MG63 (cell line): Measurements from ENCODE around the gene MRGPRG. TPM values are rescaled to one million over a fixed set of nuclear protein-coding genes. Genes with fewer than 3 reads are reported as not detected.

Source experiments
- DNase-seq: peaks from one replicate; pipeline ENCODE4 v3.0.0-alpha.2; 2020
- H3K27me3 ChIP-seq: fragments of 250-450 bp; sonication (Bioruptor Pico); 2 replicates; pipeline ENCODE4 v1.5.1; 2020; ENCODE audit warnings: mild to moderate bottlenecking, moderate library complexity
- H3K36me3 ChIP-seq: fragments of 250-450 bp; sonication (Bioruptor Pico); 2 replicates; pipeline ENCODE4 v1.5.1; 2020; ENCODE audit warnings: mild to moderate bottlenecking, moderate library complexity
- H3K4me3 ChIP-seq: fragments of 250-450 bp; sonication (Bioruptor Pico); 2 replicates; pipeline ENCODE4 v1.5.1; 2020; ENCODE audit warnings: mild to moderate bottlenecking, moderate library complexity
- H3K9me3 ChIP-seq: fragments of 250-450 bp; sonication (Bioruptor Pico); 2 replicates; pipeline ENCODE4 v1.5.1; 2020; ENCODE audit warnings: mild to moderate bottlenecking, moderate library complexity
- total RNA-seq: library from RNA; depleted of rRNA; stranded (reverse); fragments of >200 nt; shearing (Covaris generic); gene quantifications from 2 replicates; pipeline ENCODE4 v1.2.3, GENCODE V29; 2014; ENCODE audit warnings: low replicate concordance

Gene MRGPRG
- total RNA-seq, 1 experiment from 2014 or later = not detected

DNA sequence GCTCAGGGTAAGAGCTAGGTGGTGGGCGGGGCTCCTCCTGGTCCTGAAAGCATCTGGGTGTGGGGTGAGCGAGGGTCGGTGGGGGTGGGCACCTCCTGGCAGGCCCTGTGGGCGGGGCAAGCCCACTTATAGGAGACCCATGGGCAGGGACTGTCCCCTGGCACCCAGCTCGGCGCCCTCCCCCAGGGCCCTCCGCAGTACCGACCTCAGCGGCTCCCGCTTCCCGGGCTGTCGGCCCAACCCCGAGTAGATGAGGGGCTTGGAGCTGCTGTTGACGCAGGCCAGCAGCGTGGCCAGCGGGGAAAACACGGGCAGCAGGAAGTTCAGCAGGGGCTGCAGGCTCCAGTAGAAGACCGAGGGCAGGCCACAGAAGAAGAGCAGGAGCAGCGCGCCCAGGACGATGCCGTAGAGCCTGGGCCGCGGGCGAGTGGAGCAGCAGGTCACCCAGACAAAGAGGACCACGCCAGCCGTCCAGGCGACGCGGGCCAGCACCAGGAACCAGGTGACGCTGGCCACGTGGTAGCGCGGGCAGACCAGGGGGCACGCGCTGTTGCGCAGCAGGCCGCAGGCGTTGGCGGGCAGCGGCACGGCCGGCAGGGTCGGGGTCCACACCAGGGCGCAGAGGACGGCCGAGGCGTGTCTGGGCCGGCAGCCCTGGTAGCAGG is 663 bp downstream of the MRGPRG start:
- Histone ChIP-seq H3K27me3 (no peaks in the 10 kb centered on the region), H3K36me3 (no peaks in the 10 kb centered on the region)

DNA sequence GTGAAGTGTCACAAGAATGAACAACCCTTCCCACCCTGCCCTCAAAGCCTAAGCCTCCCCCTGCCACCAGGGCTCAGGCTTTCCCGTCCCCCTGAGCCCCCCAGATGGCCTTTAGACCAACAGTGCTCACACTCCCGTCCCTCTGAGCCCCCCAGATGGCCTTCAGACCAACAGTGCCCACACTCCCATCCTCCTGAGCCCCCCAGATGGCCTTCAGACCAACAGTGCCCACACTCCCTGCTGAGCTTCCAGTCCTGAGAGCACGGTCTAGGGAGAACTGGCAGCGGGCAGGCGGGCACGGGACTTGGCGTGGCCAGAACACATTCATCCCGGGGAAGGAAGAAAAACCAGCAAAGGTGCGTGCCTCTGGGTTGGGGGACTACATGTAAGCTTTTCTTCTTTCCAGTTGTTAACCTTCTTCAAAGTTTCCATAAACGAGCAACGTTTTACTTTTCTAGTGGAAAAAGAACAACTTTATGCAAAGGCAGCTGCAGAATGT is 2.5 kb downstream of the MRGPRG start:
- no peak for DNase-seq
- Histone ChIP-seq H3K4me3 (no peak overlapping the region), H3K9me3 (no peaks in the 10 kb centered on the region), H3K36me3 (no peaks in the 10 kb centered on the region), H3K27me3 (no peaks in the 10 kb centered on the region)

More for the DNA sequence above, 663 bp downstream of the MRGPRG start:
- no peak overlapping the region for H3K4me3 ChIP-seq
- DNase-seq = no peak
- no peaks in the 10 kb centered on the region for H3K9me3 ChIP-seq

DNA sequence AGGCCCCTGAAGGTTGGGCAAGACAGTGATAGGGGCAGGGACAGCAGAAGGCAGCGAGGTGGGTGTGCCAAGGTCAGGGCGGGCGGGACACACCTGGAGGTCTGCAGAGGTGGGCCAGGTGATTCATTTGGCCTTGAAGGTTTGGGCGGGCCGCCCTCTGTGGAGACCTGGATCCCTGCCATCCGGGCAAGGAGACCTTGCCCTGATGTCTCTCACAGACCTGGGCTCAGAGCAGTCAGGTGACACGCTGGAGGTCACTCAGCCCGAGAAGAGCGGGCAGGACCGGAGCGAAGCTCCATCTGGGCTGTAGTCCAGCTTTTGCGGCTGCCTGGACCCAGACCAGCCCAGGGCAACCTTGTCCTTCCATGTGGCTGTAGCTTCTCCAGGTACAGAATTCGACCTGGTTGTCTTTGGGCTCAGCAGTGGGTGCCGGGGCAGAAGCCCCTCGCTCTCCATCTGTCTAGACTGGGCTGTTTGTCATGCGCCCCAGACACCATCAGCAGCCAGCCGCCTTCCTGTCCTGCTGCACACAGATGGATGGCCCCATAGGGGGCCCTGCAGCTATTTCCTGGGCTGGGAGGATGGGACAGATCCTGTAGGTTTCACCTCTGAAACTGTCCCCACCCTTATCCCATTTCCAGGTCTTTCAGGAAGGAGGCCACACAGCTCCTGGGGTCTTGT is 3.1 kb downstream of the MRGPRG start:
- H3K36me3 ChIP-seq = no peaks in the 10 kb centered on the region
- H3K9me3 ChIP-seq = no peaks in the 10 kb centered on the region
- no peaks in the 10 kb centered on the region for H3K27me3 ChIP-seq
- DNase-seq = no peak
- H3K4me3 ChIP-seq = no peak overlapping the region

DNA sequence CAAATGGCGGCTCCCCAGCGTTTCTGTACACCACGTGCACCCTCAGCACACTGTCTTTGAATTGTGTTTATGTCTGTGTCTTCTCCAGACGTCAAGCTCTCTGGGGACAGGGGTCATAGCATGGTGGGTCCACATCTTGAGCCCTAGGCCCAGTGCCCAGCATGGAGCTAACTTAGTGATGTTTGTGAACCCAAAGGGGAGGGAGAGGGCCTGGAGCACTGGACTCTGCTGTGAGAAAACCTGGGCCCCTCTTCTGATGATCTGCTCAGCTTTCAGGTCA is 4.3 kb downstream of the MRGPRG start:
- no peaks in the 10 kb centered on the region for H3K27me3 ChIP-seq
- DNase-seq = no peak

DNA sequence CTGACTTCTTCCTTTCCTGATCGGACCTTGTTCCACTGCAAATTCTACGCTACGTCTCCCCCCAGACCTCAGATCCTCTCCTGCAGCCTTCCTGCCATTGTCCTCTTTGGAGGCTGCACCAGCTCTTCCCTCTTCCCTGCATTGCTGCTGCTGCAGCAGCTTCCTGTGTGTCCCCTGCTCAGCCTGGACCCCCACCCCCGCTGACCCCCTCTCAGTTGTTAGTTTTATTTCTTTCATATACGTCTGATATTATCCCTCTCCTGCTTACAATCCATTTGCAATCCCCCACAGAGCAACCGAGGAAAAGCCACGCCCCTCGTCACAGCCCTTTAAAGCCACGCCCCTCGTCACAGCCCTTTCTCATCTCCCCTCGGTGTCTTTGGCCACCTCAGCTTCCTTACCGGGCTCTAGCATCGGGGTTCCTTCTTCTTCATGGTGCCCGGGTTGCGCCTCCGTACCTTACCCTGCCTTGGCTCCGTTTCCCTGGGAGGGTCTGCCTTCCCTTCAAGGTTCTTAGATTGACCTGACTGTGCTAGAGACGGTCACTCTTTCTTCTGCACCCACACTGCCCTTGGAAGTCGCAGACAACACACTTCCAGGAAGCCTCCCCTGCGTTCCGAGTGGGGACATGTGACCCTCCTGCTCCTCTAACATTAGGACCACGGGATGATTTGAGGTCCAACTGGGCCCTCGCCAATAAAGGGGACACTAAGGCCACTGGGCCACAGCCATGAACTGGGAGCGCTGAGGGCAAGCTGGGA is 4.8 kb downstream of the MRGPRG start:
- Histone ChIP-seq H3K27me3 (no peaks in the 10 kb centered on the region), H3K9me3 (no peaks in the 10 kb centered on the region), H3K4me3 (no peak overlapping the region), H3K36me3 (no peaks in the 10 kb centered on the region)
- no peak for DNase-seq

More for the DNA sequence above, 4.3 kb downstream of the MRGPRG start:
- Histone ChIP-seq H3K4me3 (no peak overlapping the region), H3K36me3 (no peaks in the 10 kb centered on the region), H3K9me3 (no peaks in the 10 kb centered on the region)

DNA sequence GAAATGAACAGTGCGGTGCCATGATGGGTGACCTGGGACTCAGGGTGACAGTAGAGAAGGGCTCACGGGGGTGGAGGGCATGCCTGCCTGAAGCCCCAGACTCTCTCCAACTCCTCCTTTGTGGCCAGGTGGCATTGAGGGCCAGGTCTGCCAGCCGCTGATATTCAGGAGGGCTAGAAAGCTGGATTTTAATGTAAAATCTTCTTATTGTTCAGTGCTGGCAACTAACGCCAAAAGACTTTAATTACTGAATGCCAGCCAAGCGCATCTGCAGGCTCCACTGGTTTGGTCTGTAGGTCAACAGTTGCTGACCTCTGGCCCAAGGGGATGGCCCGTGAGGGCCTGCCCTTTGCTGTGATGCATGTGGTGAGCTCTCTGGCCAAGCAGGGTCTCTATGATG is 10.3 kb downstream of the MRGPRG start:
- Histone ChIP-seq H3K9me3 (no peaks in the 10 kb centered on the region), H3K4me3 (no peak overlapping the region), H3K36me3 (no peaks in the 10 kb centered on the region), H3K27me3 (no peaks in the 10 kb centered on the region)
- no peak for DNase-seq

DNA sequence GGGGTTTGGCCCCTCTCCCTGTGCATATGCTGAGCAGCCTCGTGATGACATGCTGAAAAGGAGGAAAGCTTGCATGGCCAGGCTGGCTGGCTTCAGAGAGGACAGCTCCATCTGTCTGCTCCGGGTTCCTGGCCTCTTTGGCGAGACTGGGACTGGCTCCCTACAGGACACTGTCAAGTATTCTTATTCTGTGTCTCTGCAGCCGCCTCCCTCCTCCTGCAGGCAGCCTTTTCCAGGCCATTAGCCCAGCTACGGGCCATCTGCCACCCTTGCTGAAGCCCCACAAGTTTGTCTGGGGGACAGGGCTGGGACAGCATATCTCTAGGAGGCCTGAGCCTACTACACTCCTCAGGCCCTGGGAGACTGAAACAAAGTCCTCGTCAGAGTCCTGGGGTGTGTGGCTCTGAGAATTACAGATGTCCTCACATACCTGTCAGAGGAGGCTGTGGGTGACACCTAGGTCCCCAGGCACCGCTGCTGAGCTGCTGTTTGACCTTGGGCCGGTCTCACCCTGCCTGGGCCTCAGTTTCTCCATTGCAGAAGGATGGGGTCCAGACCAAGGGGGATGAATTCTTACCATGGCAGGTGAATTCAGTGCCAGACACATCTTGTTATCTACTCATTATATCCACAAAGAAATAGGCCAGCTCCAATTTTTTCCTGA is 11.0 kb downstream of the MRGPRG start:
- Histone ChIP-seq H3K4me3 (no peak overlapping the region), H3K27me3 (no peaks in the 10 kb centered on the region), H3K9me3 (no peaks in the 10 kb centered on the region), H3K36me3 (no peaks in the 10 kb centered on the region)
- DNase-seq = no peak

DNA sequence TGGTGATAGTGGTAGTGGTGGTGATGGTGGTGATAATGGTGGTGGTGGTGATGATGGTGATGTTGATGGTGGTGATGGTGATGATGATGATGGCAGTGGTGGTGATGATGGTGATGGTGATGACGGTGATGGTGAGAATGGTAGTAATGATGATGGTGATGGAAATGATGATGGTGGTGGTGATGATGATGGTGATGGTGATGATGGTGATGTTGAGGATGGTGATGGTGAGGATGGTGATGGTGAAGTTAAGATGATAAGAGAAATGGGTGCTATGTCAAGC is 11.8 kb downstream of the MRGPRG start:
- Histone ChIP-seq H3K4me3 (no peak overlapping the region), H3K27me3 (no peaks in the 10 kb centered on the region), H3K9me3 (no peaks in the 10 kb centered on the region), H3K36me3 (no peaks in the 10 kb centered on the region)
- DNase-seq = no peak

DNA sequence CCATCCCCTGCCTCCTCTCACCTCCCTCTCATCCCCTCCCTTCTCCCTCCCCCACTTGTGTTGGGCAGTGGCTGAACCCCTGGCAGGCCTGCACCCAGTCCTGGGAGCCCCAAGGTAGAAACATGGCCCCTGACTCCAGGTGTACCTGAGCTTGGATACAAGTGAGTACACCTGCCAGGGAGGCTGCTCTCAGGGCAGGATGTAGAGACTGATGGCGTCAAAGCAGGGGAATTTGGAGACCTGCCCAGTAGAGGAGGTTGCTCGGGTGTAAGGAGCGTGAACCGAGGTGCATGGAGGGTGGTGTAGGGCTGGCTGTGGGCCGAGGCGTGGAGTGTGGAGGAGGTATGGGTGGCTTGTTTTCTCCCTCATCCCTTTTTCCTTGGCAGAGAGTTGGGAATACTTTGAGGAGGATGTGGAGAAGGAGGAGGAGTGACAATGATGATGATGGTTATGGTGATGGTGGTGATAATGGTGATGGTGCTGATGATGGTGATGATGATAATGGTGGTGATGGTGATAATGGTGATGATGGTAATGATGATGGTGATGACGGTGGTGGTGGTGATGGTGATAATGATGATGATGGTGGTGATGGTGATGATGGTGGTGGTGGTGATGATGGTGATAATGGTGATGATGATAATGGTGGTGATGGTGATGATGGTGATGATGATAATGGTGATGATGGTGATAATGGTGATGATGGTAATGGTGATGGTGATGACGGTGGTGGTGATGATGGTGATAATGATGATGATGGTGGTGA is 12.3 kb downstream of the MRGPRG start:
- no peak for DNase-seq
- no peaks in the 10 kb centered on the region for H3K27me3 ChIP-seq

DNA sequence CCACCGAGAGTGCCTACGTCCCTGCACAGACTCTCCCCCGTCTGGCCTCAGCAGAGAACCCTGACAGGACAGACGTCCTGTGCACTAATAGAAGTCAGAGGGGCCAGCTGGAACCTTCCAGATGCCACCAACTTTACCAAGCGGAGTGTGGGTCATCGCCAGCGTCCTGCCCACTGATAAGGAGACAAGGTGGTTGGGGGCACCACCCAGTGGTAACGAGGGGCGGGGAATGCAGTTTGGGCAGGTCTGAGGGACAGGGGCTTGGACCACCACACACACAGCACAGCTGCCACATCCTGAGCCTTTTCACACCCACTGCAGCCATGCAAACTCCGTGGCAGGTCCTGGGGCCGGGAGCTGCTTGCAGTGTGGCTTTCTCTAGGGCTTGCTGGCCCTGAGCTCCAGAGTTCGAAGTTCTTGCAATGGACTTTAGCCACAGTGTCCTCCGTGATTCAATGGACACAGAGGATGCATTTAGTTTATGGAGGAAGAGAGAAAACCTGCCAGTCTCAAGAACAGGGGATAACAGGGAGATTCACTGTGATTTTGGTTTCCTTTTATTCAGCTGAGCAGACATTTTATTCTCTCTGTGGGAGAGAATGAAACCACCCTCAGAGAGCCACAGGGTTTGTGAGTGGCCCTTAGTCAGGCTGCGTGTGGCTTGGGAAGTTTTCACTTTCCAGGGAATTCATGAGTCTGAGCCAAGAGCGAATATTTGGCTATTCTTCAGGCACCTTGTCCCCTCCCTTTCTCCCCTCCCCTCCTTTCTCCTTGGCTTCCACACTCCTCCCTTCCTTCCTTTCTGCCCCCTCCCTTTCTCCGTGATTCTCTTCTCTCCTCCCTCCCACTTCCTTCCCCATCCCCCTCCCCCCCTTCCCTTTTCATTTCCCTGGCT is 13.1 kb downstream of the MRGPRG start:
- H3K4me3 ChIP-seq = no peak overlapping the region
- no peaks in the 10 kb centered on the region for H3K27me3 ChIP-seq
- H3K36me3 ChIP-seq = no peaks in the 10 kb centered on the region
- H3K9me3 ChIP-seq = no peaks in the 10 kb centered on the region
- DNase-seq = no peak

More for the DNA sequence above, 12.3 kb downstream of the MRGPRG start:
- no peaks in the 10 kb centered on the region for H3K9me3 ChIP-seq
- no peak overlapping the region for H3K4me3 ChIP-seq
- no peaks in the 10 kb centered on the region for H3K36me3 ChIP-seq

DNA sequence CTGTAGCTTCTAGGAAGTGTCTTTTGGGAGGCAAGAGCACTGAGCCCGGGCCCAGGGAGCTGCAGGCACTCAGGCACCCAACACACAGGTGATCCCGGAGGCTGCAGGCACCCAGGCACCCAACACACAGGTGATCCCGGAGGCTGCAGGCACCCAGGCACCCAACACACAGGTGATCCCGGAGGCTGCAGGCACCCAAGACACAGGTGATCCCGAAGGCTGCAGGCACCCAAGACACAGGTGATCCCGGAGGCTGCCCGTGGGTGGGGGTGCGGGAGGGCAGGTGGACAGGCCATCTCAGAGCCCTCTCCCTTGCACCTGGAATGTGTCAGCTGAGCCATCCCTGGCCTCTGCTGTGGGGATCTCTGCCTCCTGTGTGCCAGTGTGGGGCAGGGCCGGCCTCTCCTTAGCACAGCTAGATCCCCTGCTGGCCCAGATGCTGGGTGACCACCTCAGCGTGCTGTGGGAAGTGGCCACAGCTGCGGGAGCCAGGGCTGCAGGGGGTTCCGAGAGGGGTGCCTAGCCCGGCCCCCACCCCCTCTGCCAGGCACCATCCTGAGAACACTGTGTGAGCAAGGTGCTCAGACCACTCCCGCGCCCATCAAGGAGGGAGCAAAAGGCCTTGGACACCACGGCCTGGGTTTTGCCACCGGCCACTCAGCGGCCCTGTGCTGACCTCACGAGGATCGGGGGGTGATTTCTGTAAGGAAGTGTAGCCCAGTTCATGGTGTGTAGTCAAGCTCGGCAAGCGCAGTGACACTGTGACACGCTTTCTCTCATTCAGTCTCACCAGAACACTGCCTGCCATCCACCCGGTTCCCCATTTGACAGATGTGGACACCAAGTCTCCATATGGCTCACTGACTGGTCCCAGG is 14.2 kb downstream of the MRGPRG start:
- H3K36me3 ChIP-seq = no peaks in the 10 kb centered on the region
- H3K4me3 ChIP-seq = no peak overlapping the region
- DNase-seq = no peak
- no peaks in the 10 kb centered on the region for H3K27me3 ChIP-seq
- no peaks in the 10 kb centered on the region for H3K9me3 ChIP-seq

DNA sequence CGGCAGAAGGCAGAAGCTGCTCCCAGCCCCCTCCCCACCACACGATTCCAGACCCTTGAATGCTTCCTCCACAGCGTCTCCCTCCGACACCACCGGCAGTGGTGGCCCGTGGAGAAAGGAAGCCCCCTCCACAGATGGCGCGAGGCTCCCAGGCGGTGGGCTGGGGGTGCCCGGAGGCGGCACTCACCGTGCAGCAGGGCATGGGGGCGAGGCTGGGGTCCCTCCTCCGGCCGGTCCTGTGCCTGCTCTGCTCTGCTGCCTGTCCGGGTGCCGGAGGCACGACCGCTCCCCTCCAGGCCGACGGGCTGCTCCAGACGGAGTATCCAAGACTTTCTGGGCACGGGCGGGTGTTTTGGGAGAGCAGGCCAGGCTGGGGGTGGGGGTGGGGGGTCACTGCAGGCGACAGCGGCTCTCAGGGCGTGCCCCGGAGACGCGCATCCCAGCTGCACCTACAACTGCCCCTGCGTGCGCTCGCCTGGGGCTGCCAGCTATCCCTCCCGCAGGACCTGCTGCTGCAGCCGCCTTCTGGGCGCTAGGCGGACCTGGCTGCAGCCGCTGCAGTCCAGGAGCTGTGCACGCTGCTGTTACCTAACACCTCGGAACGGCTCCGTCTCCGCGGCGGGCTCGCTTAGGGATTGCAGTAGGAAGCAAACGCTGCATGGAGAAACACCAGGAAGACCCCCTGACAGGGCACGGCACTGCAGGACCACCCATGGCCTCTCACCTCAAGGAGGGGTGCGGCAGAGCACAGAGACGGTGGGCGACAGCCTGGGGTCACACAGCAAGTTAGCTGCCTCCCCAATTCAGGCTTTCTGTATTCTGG is 15.2 kb downstream of the MRGPRG start:
- no peaks in the 10 kb centered on the region for H3K36me3 ChIP-seq
- no peaks in the 10 kb centered on the region for H3K9me3 ChIP-seq
- no peak for DNase-seq
- no peak overlapping the region for H3K4me3 ChIP-seq
- H3K27me3 ChIP-seq = no peaks in the 10 kb centered on the region

DNA sequence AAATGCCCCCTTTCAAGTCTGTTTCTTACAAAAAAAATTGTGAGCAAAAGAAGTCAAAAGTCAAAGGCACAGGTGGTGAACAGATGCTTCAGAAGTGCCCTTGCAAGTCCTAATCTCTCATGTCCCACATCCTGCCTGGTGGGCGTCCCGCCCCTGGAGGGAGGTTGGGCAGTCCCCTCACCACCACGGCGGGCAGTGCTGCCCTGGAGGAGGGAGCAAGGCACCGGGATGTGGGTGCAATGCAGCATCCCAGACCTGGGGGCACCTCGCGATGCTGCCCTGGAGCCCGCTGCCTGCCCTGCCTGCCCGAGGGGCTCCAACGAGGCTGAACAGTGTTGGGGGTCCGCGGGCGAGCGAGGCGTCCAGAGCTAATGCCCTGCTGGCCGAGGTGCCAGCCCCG is 15.9 kb downstream of the MRGPRG start:
- no peak for DNase-seq
- Histone ChIP-seq H3K9me3 (no peaks in the 10 kb centered on the region), H3K36me3 (no peaks in the 10 kb centered on the region), H3K27me3 (no peaks in the 10 kb centered on the region), H3K4me3 (no peak overlapping the region)

DNA sequence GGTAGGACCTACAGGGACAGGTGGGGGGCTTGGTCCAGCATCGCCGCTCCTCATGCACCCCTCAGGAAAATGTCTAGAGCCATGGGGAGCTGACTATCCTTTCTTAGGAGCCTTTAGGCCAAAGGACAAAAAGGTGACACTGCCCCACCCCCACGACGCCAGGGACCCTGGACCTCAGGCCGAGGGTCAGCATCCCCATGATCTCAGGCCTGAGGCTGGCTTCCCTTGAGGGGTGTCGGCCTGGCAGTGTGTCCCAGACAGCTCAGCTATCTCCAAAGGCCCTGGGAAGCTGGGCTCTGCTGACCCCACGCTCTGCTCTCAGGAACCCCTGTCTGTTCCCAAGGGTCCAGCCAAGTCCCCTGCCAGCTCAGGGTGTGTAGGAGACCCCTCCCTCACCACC is 16.3 kb downstream of the MRGPRG start:
- no peak overlapping the region for H3K4me3 ChIP-seq
- H3K36me3 ChIP-seq = no peaks in the 10 kb centered on the region
- no peaks in the 10 kb centered on the region for H3K9me3 ChIP-seq
- no peaks in the 10 kb centered on the region for H3K27me3 ChIP-seq
- no peak for DNase-seq
